GM23248 (cell line): Measurements from ENCODE around the gene YKT6. TPM values are rescaled to one million over a fixed set of nuclear protein-coding genes. Genes with fewer than 3 reads are reported as not detected.

Experiments used
- DNase-seq: peaks from one replicate; pipeline ENCODE4 v3.0.0-alpha.2; 2015
- H2AFZ ChIP-seq: fragments of 200-600 bp; sonication (generic); 2 replicates; pipeline ENCODE4 v1.6.1; 2016; ENCODE audit warnings: antibody characterized with exemption
- H3F3A ChIP-seq: fragments of 200-600 bp; sonication (generic); 2 replicates; pipeline ENCODE4 v1.6.1; 2016; ENCODE audit warnings: mild to moderate bottlenecking, antibody characterized with exemption, mixed run types; ENCODE audit not compliant: insufficient read depth
- H3K27ac ChIP-seq: fragments of 200-600 bp; sonication (generic); 2 replicates; pipeline ENCODE4 v1.5.1; 2016; ENCODE audit warnings: mild to moderate bottlenecking
- H3K27me3 ChIP-seq: fragments of 200-600 bp; sonication (generic); replicated peaks from 2 replicates; pipeline ENCODE4 v1.6.1; 2016; ENCODE audit warnings: mild to moderate bottlenecking; ENCODE audit not compliant: insufficient read depth
- H3K36me3 ChIP-seq: fragments of 200-600 bp; sonication (generic); 2 replicates; pipeline ENCODE4 v1.6.1; 2016; ENCODE audit warnings: low read depth, mild to moderate bottlenecking
- H3K4me1 ChIP-seq: fragments of 200-600 bp; sonication (generic); 2 replicates; pipeline ENCODE4 v1.6.1; 2016; ENCODE audit warnings: mild to moderate bottlenecking; ENCODE audit not compliant: insufficient read depth
- H3K4me2 ChIP-seq: fragments of 200-600 bp; sonication (generic); one replicate; pipeline ENCODE4 v1.6.1; 2016; ENCODE audit warnings: mild to moderate bottlenecking; ENCODE audit not compliant: unreplicated experiment
- H3K4me3 ChIP-seq: fragments of 200-600 bp; sonication (generic); 2 replicates; pipeline ENCODE4 v1.5.1; 2016; ENCODE audit warnings: mild to moderate bottlenecking
- H3K79me2 ChIP-seq: fragments of 200-600 bp; sonication (generic); 2 replicates; pipeline ENCODE4 v1.6.1; 2016; ENCODE audit warnings: mild to moderate bottlenecking; ENCODE audit not compliant: insufficient read depth
- H3K9ac ChIP-seq: fragments of 200-600 bp; sonication (generic); 2 replicates; pipeline ENCODE4 v1.6.1; 2016; ENCODE audit warnings: mild to moderate bottlenecking
- H3K9me2 ChIP-seq: fragments of 200-600 bp; sonication (generic); 2 replicates; pipeline ENCODE4 v1.6.1; 2016; ENCODE audit warnings: mixed run types, mild to moderate bottlenecking, moderate library complexity; ENCODE audit not compliant: insufficient read depth
- H3K9me3 ChIP-seq: fragments of 200-600 bp; sonication (generic); one replicate; pipeline ENCODE4 v1.6.1; 2017; ENCODE audit warnings: low read depth
- H4K20me1 ChIP-seq: fragments of 200-600 bp; sonication (generic); 2 replicates; pipeline ENCODE4 v1.6.0; 2016; ENCODE audit not compliant: insufficient read depth
- EZH2 ChIP-seq: fragments of 200-600 bp; sonication (generic); IDR thresholded peaks from 2 replicates; pipeline ENCODE4 v1.6.1; 2018; ENCODE audit warnings: antibody characterized with exemption, mild to moderate bottlenecking; ENCODE audit not compliant: insufficient read depth, poor library complexity, severe bottlenecking
- EZH2phosphoT487 ChIP-seq: fragments of 200-600 bp; sonication (generic); IDR thresholded peaks from 2 replicates; pipeline ENCODE4 v1.6.1; 2018; ENCODE audit warnings: antibody characterized with exemption, moderate library complexity, mild to moderate bottlenecking, low read depth; ENCODE audit not compliant: insufficient read depth
- WGBS, 2 experiments: methylation state at CpG; one replicate each; pipeline ENCODE4 v1.1.6; 2015 to 2017; ENCODE audit warnings: low lambda C conversion rate in 2 of 2, low coverage in 1 of 2; ENCODE audit errors: missing lambda C conversion rate in 2 of 2; 5-methylcytosine and 5-hydroxymethylcytosine counted together
- in situ Hi-C: fragments of 300-500 bp; cut with MboI; formaldehyde crosslinking; loops from 2 replicates; pipeline ENCODE4 v1.15.0; 2020
- polyA plus RNA-seq: library from polyadenylated mRNA; unstranded; fragments of >200 nt; fragmentation: Nextera tagmentation; extraction: Ambion mirVana; gene quantifications from 2 replicates; pipeline ENCODE4 v1.2.1, GENCODE V29; 2016
- total RNA-seq: library from RNA; depleted of rRNA; stranded (reverse); fragments of >200 nt; shearing (Covaris generic); gene quantifications from 2 replicates; pipeline ENCODE4 v1.2.3, GENCODE V29; 2014

The YKT6 gene
- total and polyA plus RNA-seq, 2 experiments from 2014 or later = 108 to 148 TPM

GRCh38 chr7:44257618-44258422 is 57.0 kb downstream of the YKT6 start:
- no peak for TF ChIP-seq EZH2
- no peak for TF ChIP-seq EZH2phosphoT487
- peak overlapping the region; percentile 54 for H3K4me2 ChIP-seq
- no peaks in the 10 kb centered on the region for H3K79me2 ChIP-seq
- in situ Hi-C loops = no loop called here
- H3K27me3 ChIP-seq = no peaks in the 10 kb centered on the region
- WGBS, 2 experiments = 25 to 27% methylated on average over 18 of the region's 18 CpGs
- peak overlapping the region; percentile 84 for H3K27ac ChIP-seq
- peak overlapping the region; percentile 17; the same call in 1 of the 2 replicates for H2AFZ ChIP-seq
- H3K9me3 ChIP-seq = no peaks in the 10 kb centered on the region
- no peaks in the 10 kb centered on the region for H4K20me1 ChIP-seq
- H3K9me2 ChIP-seq = no peaks in the 10 kb centered on the region
- peaks cover 26% of the 10 kb centered on the region for H3K4me1 ChIP-seq
- no peak overlapping the region for H3K4me3 ChIP-seq
- H3F3A ChIP-seq = peaks cover 21% of the 10 kb centered on the region
- H3K9ac ChIP-seq = peak overlapping the region; percentile 49
- peak; percentile 95 for DNase-seq
- H3K36me3 ChIP-seq = no peaks in the 10 kb centered on the region

GRCh38 chr7:44258423-44258760 is 57.6 kb downstream of the YKT6 start:
- Histone ChIP-seq H3K9ac (no peak overlapping the region; the same call in 1 of the 2 replicates), H3F3A (peaks cover 21% of the 10 kb centered on the region), H3K27me3 (no peaks in the 10 kb centered on the region), H3K27ac (peak overlapping the region; percentile 84), H3K36me3 (no peaks in the 10 kb centered on the region), H3K79me2 (no peaks in the 10 kb centered on the region), H2AFZ (no peak overlapping the region), H4K20me1 (no peaks in the 10 kb centered on the region), H3K4me3 (no peak overlapping the region), H3K9me2 (no peaks in the 10 kb centered on the region), H3K4me2 (peak overlapping the region; percentile 54), H3K4me1 (peaks cover 26% of the 10 kb centered on the region), H3K9me3 (no peaks in the 10 kb centered on the region)
- no peak for DNase-seq
- 62 to 64% methylated on average over 4 of the region's 4 CpGs for WGBS, 2 experiments
- TF ChIP-seq EZH2phosphoT487 (no peak), EZH2 (no peak)
- in situ Hi-C loops = no loop called here

DNA sequence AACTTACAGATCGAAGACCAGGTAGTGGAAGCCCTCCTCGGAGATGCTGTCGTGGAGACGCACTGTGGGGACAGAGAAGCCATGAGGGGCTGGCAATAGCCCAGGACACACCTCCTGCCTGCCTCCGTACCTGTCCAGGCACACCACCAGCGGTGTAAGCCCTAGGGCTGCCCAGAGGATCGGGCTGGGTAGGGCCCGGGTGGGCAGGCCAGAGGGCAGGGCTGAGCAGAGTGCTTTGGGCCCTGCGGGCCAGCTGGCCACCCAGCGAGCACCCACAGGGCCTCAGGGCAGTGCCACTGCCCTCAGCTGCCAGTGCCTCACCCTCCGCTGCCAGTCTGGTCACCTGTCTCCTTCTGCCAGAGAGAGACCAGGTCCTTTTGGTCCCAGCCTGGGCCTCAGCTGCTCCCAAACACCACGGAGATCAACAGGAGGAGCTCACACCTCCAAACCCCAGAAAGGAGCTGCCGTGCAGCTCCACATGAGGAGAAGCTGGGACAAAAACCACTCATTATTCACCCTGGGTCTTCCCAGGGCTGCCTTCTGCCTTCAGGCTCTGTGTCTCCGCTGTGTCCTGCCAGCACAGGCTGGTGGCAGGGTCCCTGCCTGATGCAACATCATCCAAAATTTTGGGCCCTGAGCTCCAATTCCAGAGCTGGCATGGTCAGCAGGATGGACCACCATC is 58.2 kb downstream of the YKT6 start:
- 66 to 72% methylated on average over 14 of the region's 14 CpGs for WGBS, 2 experiments
- no peak for DNase-seq
- Histone ChIP-seq H3K27ac (peak overlapping the region; percentile 84), H3K9ac (peak overlapping the region; percentile 56), H3K4me2 (peak overlapping the region; percentile 54), H3K9me2 (no peaks in the 10 kb centered on the region), H3K27me3 (no peaks in the 10 kb centered on the region), H3F3A (peaks cover 21% of the 10 kb centered on the region), H3K4me3 (no peak overlapping the region), H4K20me1 (no peaks in the 10 kb centered on the region), H3K79me2 (no peaks in the 10 kb centered on the region), H3K9me3 (no peaks in the 10 kb centered on the region), H3K4me1 (peaks cover 26% of the 10 kb centered on the region), H2AFZ (peak overlapping the region; percentile 25; the same call in 1 of the 2 replicates), H3K36me3 (no peaks in the 10 kb centered on the region)
- in situ Hi-C loops = no loop called here
- TF ChIP-seq EZH2 (no peak), EZH2phosphoT487 (no peak)

- Histone ChIP-seq H4K20me1 (no peaks in the 10 kb centered on the region), H3K27me3 (no peaks in the 10 kb centered on the region), H3F3A (peaks cover 21% of the 10 kb centered on the region), H3K36me3 (no peaks in the 10 kb centered on the region), H3K4me2 (peak overlapping the region; percentile 43), H3K4me1 (peaks cover 26% of the 10 kb centered on the region), H2AFZ (0 out of 2 replicates have a peak overlapping the region, but pooled peaks have one; percentile 25), H3K9me3 (no peaks in the 10 kb centered on the region), H3K27ac (peak overlapping the region; percentile 84), H3K79me2 (no peaks in the 10 kb centered on the region), H3K9me2 (no peaks in the 10 kb centered on the region), H3K4me3 (no peak overlapping the region), H3K9ac (peak overlapping the region; percentile 56)
- TF ChIP-seq EZH2phosphoT487 = no peak
- no peak for TF ChIP-seq EZH2
- 33 to 34% methylated on average over 18 of the region's 18 CpGs for WGBS, 2 experiments
- DNase-seq = peak; percentile 97
- in situ Hi-C loops = no loop called here
Observed at GRCh38 chr7:44259547-44260457, 59.0 kb downstream of the YKT6 start.
